Fibroblast of mammary gland (primary cell): ENCODE results near the gene ITK.

Experiments used
- DNase-seq: peaks from one replicate; pipeline ENCODE4 v3.0.0-alpha.2; 2010; ENCODE audit warnings: low read depth
- H3K4me3 ChIP-seq: 2 replicates; pipeline ENCODE4 v1.5.1; 2011; ENCODE audit warnings: low read depth, mild to moderate bottlenecking, low read length, moderate library complexity; ENCODE audit not compliant: control insufficient read depth
- CTCF ChIP-seq: conservative IDR thresholded peaks from 2 replicates; pipeline ENCODE4 v1.5.1; 2011; ENCODE audit warnings: low read depth, low read length, inconsistent platforms; ENCODE audit not compliant: control insufficient read depth, insufficient read depth

Gene ITK

DNA sequence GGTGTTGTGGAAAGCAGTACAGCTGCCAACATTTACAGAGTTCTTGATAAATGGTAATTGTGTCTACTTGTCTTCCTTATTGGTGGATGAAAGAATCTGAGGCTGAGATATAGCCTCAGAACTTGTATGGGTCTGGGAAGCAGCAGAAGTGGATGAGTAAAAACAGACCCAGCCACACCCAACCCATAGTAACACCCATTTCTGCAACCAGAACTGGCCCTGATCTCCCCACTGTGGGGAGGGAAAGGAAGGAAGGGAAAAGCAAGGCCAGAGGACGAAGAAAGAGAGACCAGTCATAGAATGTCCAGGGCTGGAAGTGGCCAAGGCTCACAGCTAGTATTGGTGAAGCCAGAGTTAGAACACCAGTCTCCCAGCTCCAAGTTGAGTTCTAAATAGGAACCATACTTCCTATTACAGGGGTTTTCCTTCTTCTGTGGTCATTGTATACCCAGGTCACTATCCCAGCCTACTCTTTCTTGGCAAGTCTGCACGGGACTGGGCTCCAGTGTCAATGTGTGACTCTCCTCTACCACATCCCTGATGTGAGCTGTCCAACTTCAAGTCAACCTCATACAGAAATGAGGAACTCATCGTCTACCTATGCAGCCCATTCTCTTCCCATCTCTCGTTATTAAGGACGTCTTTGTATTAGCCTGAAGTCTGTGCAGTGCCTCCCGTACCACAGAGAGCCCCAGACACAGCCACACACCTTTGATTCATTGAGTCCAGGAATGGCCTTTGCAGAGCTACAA lies 35.9 kb downstream of the ITK start:
- no peak overlapping the region for H3K4me3 ChIP-seq
- no peak for TF ChIP-seq CTCF
- DNase-seq: no peak

DNA sequence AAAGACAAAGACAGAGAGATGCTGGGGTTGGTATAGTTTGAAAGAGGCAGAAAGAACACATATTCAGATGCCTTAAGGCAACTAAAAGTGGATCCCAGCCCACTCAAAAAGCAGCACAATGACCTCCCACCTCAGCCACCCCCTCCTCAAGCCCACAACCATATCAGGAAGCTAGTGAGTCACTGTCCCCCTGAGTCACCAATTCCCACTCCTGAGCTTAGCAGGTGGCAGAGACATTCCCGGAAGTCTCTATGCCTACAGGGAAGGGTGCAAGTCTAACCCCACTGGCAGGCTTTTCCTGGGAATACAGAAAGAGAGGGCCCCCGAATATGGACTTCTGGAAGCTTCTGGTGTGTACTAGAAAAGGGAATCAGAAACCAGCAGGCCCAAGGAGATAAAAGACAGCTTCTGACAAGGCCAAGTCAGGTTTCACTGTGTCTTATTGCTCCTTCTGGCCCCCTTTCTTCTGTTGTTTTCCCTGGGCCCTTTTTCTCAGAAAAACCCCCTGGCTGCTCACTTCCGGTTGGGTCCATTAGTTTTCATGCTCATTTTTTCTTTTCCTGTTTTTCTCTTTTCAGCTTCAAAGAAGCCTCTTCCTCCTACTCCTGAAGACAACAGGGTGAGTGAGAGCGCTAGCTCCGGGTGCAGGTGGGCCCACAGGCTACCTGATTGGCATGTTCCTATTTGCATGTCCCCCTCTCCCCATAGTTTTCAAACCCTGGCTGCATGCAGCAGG lies 36.8 kb downstream of the ITK start:
- TF ChIP-seq CTCF: no peak
- no peak overlapping the region for H3K4me3 ChIP-seq
- DNase-seq: no peak

- peak; percentile 9 for DNase-seq
- H3K4me3 ChIP-seq: no peak overlapping the region
- no peak for TF ChIP-seq CTCF
These were observed 39.0 kb downstream of the ITK start for GRCh38 chr5:157219491-157220271.

GRCh38 chr5:157221959-157222358 lies 41.3 kb downstream of the ITK start:
- no peak for TF ChIP-seq CTCF
- no peak overlapping the region for H3K4me3 ChIP-seq
- DNase-seq: no peak

GRCh38 chr5:157222506-157223230 lies 42.0 kb downstream of the ITK start:
- peak; percentile 66 for DNase-seq
- TF ChIP-seq CTCF: no peak
- no peak overlapping the region for H3K4me3 ChIP-seq
